Pulmonary artery endothelial cell (primary cell): Measurements from ENCODE around the gene TAF11L4. TPM values are rescaled to one million over a fixed set of nuclear protein-coding genes. Genes with fewer than 3 reads are reported as not detected.

Experiments used
- total RNA-seq: library from RNA; depleted of rRNA; stranded (reverse); fragments of >200 nt; gene quantifications from 2 replicates; pipeline ENCODE4 v1.2.3, GENCODE V29; 2014

TAF11L4 gene
- total RNA-seq, 1 donor from 2014 or later = not detected

Other genes with a start within 250 kb of the TAF11L4 start
- gene TAF11L2, start 23.6 kb upstream of the TAF11L4 start, total RNA-seq = not detected in 2 replicates
- gene TAF11L3, start 3.4 kb upstream of the TAF11L4 start, total RNA-seq = not detected in 2 replicates
- not detected in 2 replicates for gene TAF11L5, start 3.4 kb downstream of the TAF11L4 start, total RNA-seq
- gene TAF11L6, start 6.9 kb downstream of the TAF11L4 start, total RNA-seq = not detected in 2 replicates
- gene TAF11L7, start 64.0 kb downstream of the TAF11L4 start, total RNA-seq = not detected in 2 replicates
- not detected in 2 replicates for gene TAF11L8, start 69.2 kb downstream of the TAF11L4 start, total RNA-seq
- gene TAF11L9, start 72.6 kb downstream of the TAF11L4 start, total RNA-seq = not detected in 2 replicates
- gene TAF11L10, start 76.0 kb downstream of the TAF11L4 start, total RNA-seq = not detected in 2 replicates
- gene TAF11L11, start 82.4 kb downstream of the TAF11L4 start, total RNA-seq = not detected in 2 replicates
- not detected in 2 replicates for gene TAF11L12, start 88.6 kb downstream of the TAF11L4 start, total RNA-seq
- not detected in 2 replicates for gene TAF11L13, start 110.3 kb downstream of the TAF11L4 start, total RNA-seq
- gene TAF11L14, start 112.7 kb downstream of the TAF11L4 start, total RNA-seq = not detected in 2 replicates